Measurements from ENCODE around the gene PPM1H. TPM values are rescaled to one million over a fixed set of nuclear protein-coding genes. Genes with fewer than 3 reads are reported as not detected.
A peak's percentile ranks its signal among the peaks of the same experiment; 100 is the strongest.

The PPM1H gene
- total RNA-seq, 1 experiment from 2014 or later, result 12.0 TPM

- Histone ChIP-seq H3F3A (ENCODE audit: low read length, unreplicated experiment) (no peaks in the 10 kb centered on the region), H3K9me2 (replicated peaks; ENCODE audit: low read length) (no peaks in the 10 kb centered on the region), H3K9ac (ENCODE audit: low read length) (no peak overlapping the region), H3K79me2 (ENCODE audit: low read length) (no peaks in the 10 kb centered on the region), H3K4me2 (ENCODE audit: low read length) (peak overlapping the region; percentile 5; the same call in 1 of the 2 replicates), H4K20me1 (ENCODE audit: low read length) (no peaks in the 10 kb centered on the region), H3K4me1 (ENCODE audit: insufficient read depth, low read length) (peaks cover 16% of the 10 kb centered on the region), H3K4me3 (ENCODE audit: low read length) (no peak overlapping the region), H3K36me3 (ENCODE audit: low read depth, low read length) (no peaks in the 10 kb centered on the region), H3K27me3 (ENCODE audit: low read length) (no peaks in the 10 kb centered on the region), H3K9me3 (ENCODE audit: low read length) (no peaks in the 10 kb centered on the region), H3K27ac (ENCODE audit: low read length) (peak overlapping the region; percentile 68), H2AFZ (ENCODE audit: low read length) (no peak overlapping the region)
- intact Hi-C loops (cut with micrococcal nuclease), result loop anchor here (1.0 to 2.0 kb wide), 4 partner anchors 20 to 153 kb away; no protein-coding TSS in a partner anchor
- TF ChIP-seq CTCF (conservative IDR thresholded peaks at IDR 0.05; ENCODE audit: low read depth, low read length) (no peak), EZH2 (IDR thresholded peaks at IDR 0.05; ENCODE audit: low read length, unreplicated experiment) (no peak), EZH2phosphoT487 (IDR thresholded peaks at IDR 0.05; ENCODE audit: borderline replicate concordance, low read length) (no peak)
- CTCF ChIA-PET, result no interaction called here
- ATAC-seq (peak; percentile 67), DNase-seq (peak; percentile 27)
- POLR2A ChIA-PET (ENCODE audit: unreplicated experiment), result interaction anchor here (1.0 kb wide), 1 partner anchor 52 kb away, joined by 3 read pairs; no protein-coding TSS in a partner anchor
- BruUV-seq (replicated peaks), result no TSS peak
Measured at GRCh38 chr12:62640910-62641448, 294.0 kb downstream of the PPM1H start.

- no peak for DNase-seq
- Histone ChIP-seq H3K27ac (ENCODE audit: low read length) (no peak overlapping the region), H3K9me2 (replicated peaks; ENCODE audit: low read length) (no peaks in the 10 kb centered on the region), H4K20me1 (ENCODE audit: low read length) (no peaks in the 10 kb centered on the region), H3K79me2 (ENCODE audit: low read length) (no peaks in the 10 kb centered on the region), H3K9me3 (ENCODE audit: low read length) (no peaks in the 10 kb centered on the region), H3K27me3 (ENCODE audit: low read length) (no peaks in the 10 kb centered on the region), H3F3A (ENCODE audit: low read length, unreplicated experiment) (no peaks in the 10 kb centered on the region), H3K4me1 (ENCODE audit: insufficient read depth, low read length) (peaks cover 16% of the 10 kb centered on the region), H2AFZ (ENCODE audit: low read length) (no peak overlapping the region), H3K36me3 (ENCODE audit: low read depth, low read length) (no peaks in the 10 kb centered on the region), H3K4me3 (ENCODE audit: low read length) (no peak overlapping the region), H3K9ac (ENCODE audit: low read length) (no peak overlapping the region), H3K4me2 (ENCODE audit: low read length) (no peak overlapping the region)
- POLR2A ChIA-PET (ENCODE audit: unreplicated experiment), result no interaction called here
- CTCF ChIA-PET, result no interaction called here
- TF ChIP-seq CTCF (conservative IDR thresholded peaks at IDR 0.05; ENCODE audit: low read depth, low read length) (no peak), EZH2 (IDR thresholded peaks at IDR 0.05; ENCODE audit: low read length, unreplicated experiment) (no peak), EZH2phosphoT487 (IDR thresholded peaks at IDR 0.05; ENCODE audit: borderline replicate concordance, low read length) (no peak)
- intact Hi-C loops (cut with micrococcal nuclease), result no loop called here
- no TSS peak for BruUV-seq (replicated peaks)
- no peak for ATAC-seq
Measured at GRCh38 chr12:62637679-62638078, 297.3 kb downstream of the PPM1H start.

- ChIA-PET POLR2A (ENCODE audit: unreplicated experiment) (no interaction called here), CTCF (no interaction called here)
- Histone ChIP-seq H3K9ac (ENCODE audit: low read length) (no peak overlapping the region), H3K27ac (ENCODE audit: low read length) (no peak overlapping the region), H3K79me2 (ENCODE audit: low read length) (no peaks in the 10 kb centered on the region), H3K36me3 (ENCODE audit: low read depth, low read length) (no peaks in the 10 kb centered on the region), H3K9me3 (ENCODE audit: low read length) (no peaks in the 10 kb centered on the region), H3K4me2 (ENCODE audit: low read length) (no peak overlapping the region), H3K9me2 (replicated peaks; ENCODE audit: low read length) (no peaks in the 10 kb centered on the region), H3K27me3 (ENCODE audit: low read length) (no peaks in the 10 kb centered on the region), H4K20me1 (ENCODE audit: low read length) (no peaks in the 10 kb centered on the region), H3K4me1 (ENCODE audit: insufficient read depth, low read length) (peaks cover 6% of the 10 kb centered on the region), H3F3A (ENCODE audit: low read length, unreplicated experiment) (no peaks in the 10 kb centered on the region), H3K4me3 (ENCODE audit: low read length) (no peak overlapping the region), H2AFZ (ENCODE audit: low read length) (no peak overlapping the region)
- intact Hi-C loops (cut with micrococcal nuclease), result no loop called here
- DNase-seq (no peak), ATAC-seq (no peak)
- BruUV-seq (replicated peaks), result no TSS peak
- no peak for TF ChIP-seq CTCF (conservative IDR thresholded peaks at IDR 0.05; ENCODE audit: low read depth, low read length)
- no peak for TF ChIP-seq EZH2phosphoT487 (IDR thresholded peaks at IDR 0.05; ENCODE audit: borderline replicate concordance, low read length)
Measured at GRCh38 chr12:62635649-62636048, 299.3 kb downstream of the PPM1H start.
